GM18507 (cell line): ENCODE results near the gene KRTAP17-1.

Experiments
- DNase-seq: peaks from one replicate; pipeline ENCODE4 v3.0.0; 2011; ENCODE audit warnings: low read depth; ENCODE audit not compliant: insufficient read length; ENCODE audit errors: extremely low spot score
- FAIRE-seq: peaks from 2 replicates; lab custom pipeline; 2011; peaks lifted over from hg19 to GRCh38; lab: Jason Lieb, UNC

Gene KRTAP17-1

GRCh38 chr17:41267711-41268110 lies 47.8 kb downstream of the KRTAP17-1 start:
- no peak for FAIRE-seq
- DNase-seq: no peak

DNA sequence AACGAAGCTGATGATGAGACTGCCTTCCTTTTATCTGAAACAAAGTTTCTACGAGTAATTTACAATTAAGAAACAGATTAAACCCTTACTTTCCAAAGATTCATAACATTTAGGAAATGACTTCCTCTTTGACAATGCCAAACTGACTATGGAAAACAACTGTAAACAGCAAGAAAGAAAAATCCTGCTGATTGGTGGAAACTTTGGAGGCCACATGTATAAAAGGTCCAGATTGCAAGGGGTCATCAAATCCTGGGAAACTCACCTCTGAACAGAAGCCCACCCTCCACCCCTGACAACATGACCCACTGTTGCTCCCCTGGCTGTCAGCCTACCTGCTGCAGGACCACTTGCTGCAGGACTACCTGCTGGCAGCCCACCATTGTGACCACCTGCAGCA lies 50.4 kb downstream of the KRTAP17-1 start, which contains the start of gene KRTAP9-6:
Gene KRTAP9-6, plus strand, starts transcription at position 301 of the 400 bp plus-strand sequence. Its CDS starts 0 bp downstream, at position 301.
- no peak for FAIRE-seq
- DNase-seq: no peak
